GM19463 (cell line): Measurements from ENCODE around the gene IL20RA.

ENCODE experiments used
- ATAC-seq: cut with Tn5 transposase; IDR thresholded peaks from one replicate; pipeline ENCODE4 v1.9.1; 2021; ENCODE audit warnings: mild to moderate bottlenecking, moderate library complexity; ENCODE audit not compliant: unreplicated experiment

Gene IL20RA

GRCh38 chr6:137011406-137011805, 33.4 kb downstream of the IL20RA start:
- ATAC-seq: no peak

DNA sequence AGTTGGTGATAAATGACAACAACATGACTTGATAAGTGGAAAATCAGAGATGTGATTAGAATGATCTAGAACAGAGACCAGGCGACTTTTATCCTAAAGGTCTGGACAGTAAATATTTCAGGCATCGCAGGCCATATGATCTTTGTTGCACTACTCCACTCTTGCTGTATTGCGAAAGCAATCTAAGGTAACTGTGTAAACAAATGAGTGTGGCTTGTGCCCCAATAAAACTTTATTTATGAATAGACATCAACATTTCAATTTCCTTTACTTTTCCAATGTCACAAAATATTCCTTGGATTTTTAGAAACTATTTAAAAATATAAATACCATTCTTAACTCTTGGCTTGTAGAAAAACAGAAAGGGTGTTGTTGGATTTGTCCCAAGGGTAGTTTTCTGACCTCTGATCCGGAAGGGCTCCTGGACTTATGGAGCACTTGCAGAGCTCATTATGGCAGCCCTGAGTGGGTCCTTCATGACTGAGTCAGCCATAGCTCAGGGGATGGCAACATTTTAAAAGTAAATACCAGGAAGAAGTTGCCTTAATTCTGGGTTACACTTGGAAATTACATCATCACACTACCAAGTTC, 34.5 kb downstream of the IL20RA start:
- no peak for ATAC-seq

GRCh38 chr6:137008204-137008603, 36.6 kb downstream of the IL20RA start:
- ATAC-seq: no peak

DNA sequence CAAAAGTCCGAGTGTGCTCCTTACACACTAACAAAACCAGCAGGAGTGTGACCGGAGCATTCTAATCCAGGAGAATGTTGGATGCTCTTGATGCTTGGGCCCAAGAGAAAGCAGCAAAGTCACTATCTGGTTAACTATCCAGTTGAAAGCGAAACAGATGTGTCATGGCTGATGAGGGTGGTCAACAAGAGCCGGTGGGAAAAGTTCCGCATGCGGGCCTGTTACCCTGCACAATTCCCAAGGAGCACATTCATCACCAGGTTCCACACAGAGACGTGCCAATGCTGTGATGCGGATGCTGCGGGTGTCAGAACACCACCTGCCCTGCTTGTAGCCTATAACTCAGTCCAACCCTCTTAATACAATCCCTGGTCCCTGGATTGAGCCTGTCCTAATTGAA, 38.7 kb downstream of the IL20RA start:
- no peak for ATAC-seq

- ATAC-seq: no peak
These were observed 39.7 kb downstream of the IL20RA start for GRCh38 chr6:137005073-137005472.

GRCh38 chr6:137002505-137002904, 42.3 kb downstream of the IL20RA start:
- no peak for ATAC-seq

DNA sequence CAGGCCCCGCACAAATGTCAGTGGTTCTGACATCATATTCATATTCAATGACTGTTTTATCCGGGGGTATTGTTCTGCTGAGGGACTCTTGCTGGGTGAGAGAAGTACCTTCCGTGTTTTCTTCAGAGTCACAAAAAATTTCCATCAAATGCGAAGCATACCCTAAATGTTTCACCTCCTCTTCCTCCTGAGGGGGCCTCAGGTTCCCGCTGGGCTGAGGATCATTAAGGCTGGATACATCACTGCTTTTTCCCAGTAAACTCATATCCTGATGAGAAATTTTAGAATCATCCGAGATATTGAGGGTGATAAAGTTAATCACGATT, 42.8 kb downstream of the IL20RA start:
- no peak for ATAC-seq

GRCh38 chr6:137001299-137001976, 43.3 kb downstream of the IL20RA start:
- no peak for ATAC-seq

DNA sequence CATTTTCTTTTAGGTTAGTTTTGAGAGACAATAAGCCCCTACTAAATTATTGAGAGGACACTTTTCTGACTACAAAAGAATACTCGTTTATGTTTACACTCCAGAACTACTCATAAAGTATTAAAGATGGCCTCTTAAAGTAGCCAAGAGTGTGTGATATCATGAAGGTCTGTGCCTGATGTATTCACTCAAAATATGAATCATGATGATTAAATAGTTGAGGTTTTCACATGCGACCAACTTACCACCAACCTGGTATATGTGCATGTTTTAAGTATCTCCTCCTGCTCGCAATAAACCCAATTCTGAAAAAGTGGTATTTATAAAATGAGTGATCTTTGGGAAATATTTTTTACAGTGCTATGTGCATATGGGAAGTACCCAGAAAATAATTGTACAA, 43.9 kb downstream of the IL20RA start:
- no peak for ATAC-seq

DNA sequence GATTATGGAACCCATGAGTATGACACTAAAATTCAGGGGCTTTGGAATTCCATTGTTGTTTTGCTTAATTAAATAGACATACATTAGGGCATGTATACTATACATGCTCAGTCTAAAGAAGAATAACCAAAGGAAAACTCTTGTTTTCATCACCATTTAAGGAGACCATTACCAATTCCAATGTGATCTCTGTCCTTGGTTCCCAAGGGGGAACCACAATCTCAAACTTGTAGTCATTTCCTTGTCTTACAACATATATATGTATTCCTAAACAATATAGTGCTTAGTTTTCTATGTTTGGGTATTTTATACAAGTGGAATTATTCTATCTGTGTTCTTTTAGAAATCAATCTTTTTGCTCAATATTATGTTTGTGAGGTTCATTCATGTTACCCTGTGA, 49.2 kb downstream of the IL20RA start:
- ATAC-seq: no peak

DNA sequence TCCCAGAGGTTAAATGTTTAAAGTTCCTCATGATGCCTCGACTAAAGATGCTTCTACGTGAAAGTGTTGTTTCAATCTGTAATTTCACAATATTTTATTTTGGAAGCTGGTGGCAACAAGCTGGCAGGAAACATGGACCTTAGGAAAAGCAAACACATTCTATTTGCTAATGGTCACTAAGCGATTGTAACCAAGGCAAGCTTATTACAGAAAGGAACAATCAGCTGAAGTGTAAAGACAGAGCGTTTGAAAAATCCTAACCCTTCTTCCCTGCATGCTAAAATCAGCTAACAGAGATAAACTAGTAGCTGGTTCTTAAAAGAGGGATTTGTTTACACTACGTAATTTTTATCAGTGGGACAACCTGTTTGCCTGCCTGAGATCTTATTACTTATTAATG, 50.0 kb downstream of the IL20RA start:
- ATAC-seq: no peak

GRCh38 chr6:136992113-136992512, 52.7 kb downstream of the IL20RA start:
- no peak for ATAC-seq

DNA sequence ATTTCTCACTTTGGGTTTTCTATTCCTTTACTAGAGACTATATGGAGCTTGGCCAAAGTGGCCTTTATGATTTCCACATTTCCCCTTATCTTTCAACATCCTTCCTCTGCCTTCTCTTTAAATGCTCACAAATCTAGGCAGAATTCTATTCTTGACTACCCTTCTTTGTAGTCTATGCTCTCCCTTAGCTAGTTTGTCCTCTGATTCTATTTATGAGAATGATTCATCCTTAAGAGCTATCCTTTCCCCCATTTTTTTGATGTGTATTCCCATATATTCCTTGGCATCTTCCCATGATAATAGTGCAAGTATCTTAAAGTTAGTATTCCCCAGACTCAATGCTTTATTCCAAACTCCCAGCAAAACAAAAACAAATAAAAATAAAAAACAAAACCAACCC, 53.1 kb downstream of the IL20RA start:
- ATAC-seq: no peak

DNA sequence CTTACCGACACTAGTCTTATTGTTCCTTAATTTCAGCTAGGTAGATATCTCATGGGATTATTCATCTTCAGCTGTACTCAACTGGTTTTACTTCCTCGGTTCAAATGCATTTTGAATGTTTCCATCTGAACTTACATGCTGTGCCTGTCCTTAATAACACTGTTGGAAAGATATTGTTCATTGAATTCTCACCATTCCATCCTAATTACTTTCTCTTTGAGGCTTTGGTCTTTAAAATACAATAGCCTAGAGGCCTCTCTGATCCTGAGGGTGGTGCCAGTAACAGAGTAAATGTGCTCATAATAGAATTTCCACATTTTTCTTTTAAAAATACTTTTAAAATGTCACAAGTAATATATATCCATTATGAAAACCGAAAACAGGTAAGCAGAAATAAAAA, 54.0 kb downstream of the IL20RA start:
- ATAC-seq: no peak

GRCh38 chr6:136990242-136990578, 54.6 kb downstream of the IL20RA start:
- ATAC-seq: no peak

- ATAC-seq: no peak
These were observed 55.1 kb downstream of the IL20RA start for GRCh38 chr6:136989571-136990241.

- ATAC-seq: no peak
These were observed 57.2 kb downstream of the IL20RA start for GRCh38 chr6:136987526-136987925.

DNA sequence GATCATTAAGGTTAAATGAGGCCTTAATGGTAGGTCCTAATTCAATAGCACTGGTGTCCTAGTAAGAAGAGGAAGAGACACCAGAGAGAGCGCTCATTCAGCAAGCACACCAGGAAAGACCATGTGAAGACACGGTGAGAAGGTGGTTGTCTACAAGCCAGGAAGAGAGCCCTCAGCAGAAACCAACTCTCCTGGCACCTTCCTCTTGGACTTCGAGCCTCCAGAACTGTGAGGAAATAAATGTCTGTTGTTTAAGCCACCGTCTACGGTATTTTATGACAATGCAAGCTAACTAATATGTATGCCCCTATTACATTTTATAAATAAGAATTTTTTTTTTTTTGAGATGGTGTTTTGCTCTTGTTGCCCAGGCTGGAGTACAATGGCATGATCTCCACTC, 59.3 kb downstream of the IL20RA start:
- ATAC-seq: no peak

GRCh38 chr6:136984578-136984977, 60.2 kb downstream of the IL20RA start:
- no peak for ATAC-seq

DNA sequence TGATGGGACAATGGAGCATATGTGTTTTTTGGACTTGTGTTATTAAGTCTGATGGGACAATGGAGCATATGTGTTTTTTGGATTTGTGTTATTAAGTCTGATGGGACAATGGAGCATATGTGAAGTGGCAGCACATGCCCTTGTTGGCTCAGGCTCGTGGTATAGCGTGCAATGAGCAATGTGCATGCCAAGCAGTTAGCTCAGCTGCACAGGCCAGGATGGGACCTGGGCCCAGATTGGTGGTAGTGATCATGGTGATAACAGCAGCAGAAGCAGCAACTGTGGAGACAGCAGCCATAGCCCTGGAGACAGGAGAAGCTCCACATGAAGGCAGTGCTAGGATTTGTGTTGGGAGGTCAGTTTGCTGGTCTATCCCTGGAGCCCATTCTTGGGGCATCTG, 61.1 kb downstream of the IL20RA start:
- no peak for ATAC-seq

DNA sequence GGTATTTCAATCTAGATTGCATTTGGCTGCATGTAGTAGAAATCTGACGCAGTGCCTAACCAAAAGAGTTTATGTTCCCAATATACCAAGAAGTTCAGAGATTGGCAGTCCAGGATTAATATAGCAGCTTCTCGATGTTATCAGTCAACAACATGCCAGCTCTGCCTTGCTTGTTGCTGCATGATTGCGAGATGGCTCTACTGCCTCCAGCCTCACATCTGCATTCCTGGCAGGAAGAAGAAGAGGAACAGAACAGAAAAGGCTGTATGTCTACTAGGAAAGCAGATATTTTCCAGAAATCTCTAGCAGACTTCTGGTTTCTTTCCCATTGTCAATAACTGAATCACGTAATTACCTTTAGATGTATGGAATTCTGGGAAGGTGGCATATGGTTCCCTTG, 61.8 kb downstream of the IL20RA start:
- no peak for ATAC-seq

DNA sequence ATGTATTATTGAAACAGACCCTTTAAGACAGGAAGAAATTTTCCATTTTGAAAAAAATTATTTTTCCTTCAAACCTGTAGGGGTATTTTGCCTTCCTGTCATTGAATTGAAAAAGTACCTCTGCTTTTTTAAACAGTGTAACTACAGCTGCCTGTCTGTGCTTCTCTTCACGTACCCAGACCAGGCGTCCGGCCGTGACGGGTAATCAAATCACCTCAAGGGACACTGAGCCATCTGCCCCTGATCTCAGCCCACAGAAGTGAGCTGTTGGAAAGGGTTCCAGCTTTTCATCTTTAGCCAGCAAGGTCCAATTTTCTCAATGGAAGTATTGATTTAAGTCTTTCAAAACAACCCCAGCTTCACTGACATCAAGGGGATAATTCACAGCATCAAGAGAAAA, 64.7 kb downstream of the IL20RA start:
- no peak for ATAC-seq

DNA sequence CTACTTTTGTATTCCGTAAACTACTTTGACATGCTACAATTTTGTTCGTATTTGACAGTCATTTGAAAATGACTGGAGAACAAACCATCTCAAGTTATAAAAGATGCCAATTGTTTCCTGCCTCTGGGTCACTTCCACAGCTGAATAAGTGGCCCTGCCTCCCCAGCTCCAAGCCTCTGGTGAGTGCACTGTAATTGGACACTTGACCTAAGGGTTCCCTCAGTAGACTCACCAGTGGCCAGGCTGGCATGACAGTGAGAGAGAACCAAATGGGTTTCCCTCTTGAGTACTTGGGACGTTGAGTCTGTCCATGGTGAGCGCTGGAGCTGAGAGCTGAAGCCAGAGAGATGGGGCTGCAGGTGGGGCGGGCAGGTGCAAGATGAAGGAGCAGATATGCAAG, 65.6 kb downstream of the IL20RA start:
- ATAC-seq: no peak
